NCI-H1092 (cell line): Measurements from ENCODE around the gene PANK1.

ENCODE experiments used
- DNase-seq: peaks from one replicate; lab custom pipeline; 2025; lab: John Stamatoyannopoulos, UW

Gene PANK1

GRCh38 chr10:89615824-89616223 lies 29.2 kb downstream of the PANK1 start:
- no peak for DNase-seq

GRCh38 chr10:89615112-89615511 lies 29.9 kb downstream of the PANK1 start:
- DNase-seq: no peak

- no peak for DNase-seq
Measured at GRCh38 chr10:89613582-89613981, 31.5 kb downstream of the PANK1 start.

GRCh38 chr10:89611282-89611681 lies 33.8 kb downstream of the PANK1 start:
- no peak for DNase-seq

GRCh38 chr10:89609833-89610346 lies 35.2 kb downstream of the PANK1 start:
- no peak for DNase-seq

- DNase-seq: no peak
Measured at GRCh38 chr10:89604200-89604599, 40.8 kb downstream of the PANK1 start.

GRCh38 chr10:89602919-89603318 lies 42.1 kb downstream of the PANK1 start:
- DNase-seq: no peak

- no peak for DNase-seq
Measured at GRCh38 chr10:89601728-89602361, 43.2 kb downstream of the PANK1 start.

- DNase-seq: no peak
Measured at GRCh38 chr10:89600041-89600440, 45.0 kb downstream of the PANK1 start.

- DNase-seq: no peak
Measured at GRCh38 chr10:89593043-89593442, 52.0 kb downstream of the PANK1 start.

GRCh38 chr10:89592539-89592938 lies 52.5 kb downstream of the PANK1 start:
- DNase-seq: no peak

GRCh38 chr10:89591796-89592271 lies 53.2 kb downstream of the PANK1 start:
- DNase-seq: no peak

- DNase-seq: no peak
Measured at GRCh38 chr10:89591111-89591795, 53.8 kb downstream of the PANK1 start.

GRCh38 chr10:89590326-89590725 lies 54.7 kb downstream of the PANK1 start:
- no peak for DNase-seq

GRCh38 chr10:89589101-89589720 lies 55.8 kb downstream of the PANK1 start:
- no peak for DNase-seq

GRCh38 chr10:89588671-89589070 lies 56.4 kb downstream of the PANK1 start:
- no peak for DNase-seq

GRCh38 chr10:89582022-89582421 lies 63.0 kb downstream of the PANK1 start:
- DNase-seq: no peak

GRCh38 chr10:89580243-89580642 lies 64.8 kb downstream of the PANK1 start:
- no peak for DNase-seq

- DNase-seq: no peak
Measured at GRCh38 chr10:89576696-89577095, 68.3 kb downstream of the PANK1 start.

- DNase-seq: no peak
Measured at GRCh38 chr10:89576022-89576421, 69.0 kb downstream of the PANK1 start.

- DNase-seq: no peak
Measured at GRCh38 chr10:89575031-89575430, 70.0 kb downstream of the PANK1 start.

GRCh38 chr10:89574368-89574767 lies 70.7 kb downstream of the PANK1 start:
- DNase-seq: no peak
